Measurements from ENCODE around the gene TMEM131.

The TMEM131 gene

DNA sequence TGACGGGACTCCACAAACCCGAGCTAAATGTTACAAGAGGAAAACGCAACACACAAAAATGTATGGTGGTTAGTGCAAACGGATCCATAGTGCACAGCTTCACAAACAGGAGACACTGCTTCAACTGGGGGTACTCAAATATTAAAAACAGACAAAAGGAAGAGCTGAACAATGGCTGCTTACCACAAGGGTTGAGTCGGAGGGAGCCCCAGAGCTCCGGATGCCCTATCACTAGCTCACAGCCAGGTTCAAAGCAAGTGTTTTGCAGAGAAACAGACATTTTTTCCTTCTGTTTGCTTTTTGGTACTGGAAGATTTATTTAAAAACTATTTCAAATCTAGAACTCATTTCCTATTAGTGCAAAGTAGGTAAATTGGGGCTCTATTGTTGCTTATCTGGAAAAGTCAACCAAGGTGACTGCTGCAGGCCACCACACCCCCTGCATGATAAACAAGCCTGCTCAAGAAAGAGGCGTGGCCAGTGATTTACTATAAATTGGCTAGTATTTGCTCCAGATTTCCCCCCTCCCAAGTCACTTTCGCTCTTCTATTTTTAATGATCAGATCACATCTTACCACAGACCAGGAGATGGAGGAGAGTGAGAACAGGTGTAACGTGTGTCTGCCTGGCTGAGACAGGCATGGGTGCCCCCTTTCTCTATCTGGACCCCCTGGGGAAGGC lies 235.9 kb downstream of the TMEM131 start:
- Histone ChIP-seq H3K9ac (ENCODE audit: low read length) (no peak overlapping the region), H3K4me1 (ENCODE audit: control insufficient read depth, insufficient read depth, low read length) (peaks cover 14% of the 10 kb centered on the region)

DNA sequence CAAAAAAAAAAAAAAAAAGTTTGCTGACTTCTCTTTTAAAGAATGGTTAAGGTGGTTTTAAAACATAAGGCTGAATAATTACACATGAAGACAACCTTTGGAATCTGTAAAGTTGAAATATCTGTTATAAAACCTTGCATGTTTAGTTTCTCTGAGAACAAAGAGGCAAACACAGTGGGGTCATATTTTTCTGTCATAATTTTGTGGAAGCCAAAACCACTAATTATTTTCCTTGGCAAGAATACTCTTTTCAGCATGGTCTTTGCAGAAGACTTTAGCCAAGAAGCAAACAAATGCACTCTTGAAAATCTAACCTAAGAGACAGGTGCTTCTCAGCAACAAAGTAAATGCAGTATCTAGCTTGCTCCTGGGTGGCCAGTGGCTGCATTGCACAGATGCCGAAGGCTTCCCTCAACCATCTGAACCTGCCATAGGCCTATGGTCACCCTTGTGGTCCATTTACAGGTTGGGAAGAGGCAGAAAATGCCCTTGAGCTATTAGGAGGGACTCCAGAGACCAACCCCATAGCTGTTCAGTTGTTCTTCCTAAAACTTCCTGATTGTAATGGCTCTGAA lies 237.5 kb downstream of the TMEM131 start:
- Histone ChIP-seq H3K9ac (ENCODE audit: low read length) (no peak overlapping the region), H3K4me1 (ENCODE audit: control insufficient read depth, insufficient read depth, low read length) (peaks cover 9% of the 10 kb centered on the region), H3K4me3 (ENCODE audit: low read depth, low read length) (no peak overlapping the region), H3K36me3 (ENCODE audit: control insufficient read depth, insufficient read depth, low read length) (peaks cover 63% of the 10 kb centered on the region), H3K27me3 (ENCODE audit: control insufficient read depth, insufficient read depth, low read length) (no peaks in the 10 kb centered on the region), H3K27ac (ENCODE audit: low read depth, low read length) (no peak overlapping the region), H3K9me3 (ENCODE audit: control insufficient read depth, insufficient read depth, low read depth, low read length) (no peaks in the 10 kb centered on the region)

More for the DNA sequence above, 235.9 kb downstream of the TMEM131 start:
- Histone ChIP-seq H3K27ac (ENCODE audit: low read depth, low read length) (no peak overlapping the region), H3K27me3 (ENCODE audit: control insufficient read depth, insufficient read depth, low read length) (no peaks in the 10 kb centered on the region), H3K4me3 (ENCODE audit: low read depth, low read length) (no peak overlapping the region), H3K9me3 (ENCODE audit: control insufficient read depth, insufficient read depth, low read depth, low read length) (no peaks in the 10 kb centered on the region), H3K36me3 (ENCODE audit: control insufficient read depth, insufficient read depth, low read length) (peaks cover 77% of the 10 kb centered on the region)

DNA sequence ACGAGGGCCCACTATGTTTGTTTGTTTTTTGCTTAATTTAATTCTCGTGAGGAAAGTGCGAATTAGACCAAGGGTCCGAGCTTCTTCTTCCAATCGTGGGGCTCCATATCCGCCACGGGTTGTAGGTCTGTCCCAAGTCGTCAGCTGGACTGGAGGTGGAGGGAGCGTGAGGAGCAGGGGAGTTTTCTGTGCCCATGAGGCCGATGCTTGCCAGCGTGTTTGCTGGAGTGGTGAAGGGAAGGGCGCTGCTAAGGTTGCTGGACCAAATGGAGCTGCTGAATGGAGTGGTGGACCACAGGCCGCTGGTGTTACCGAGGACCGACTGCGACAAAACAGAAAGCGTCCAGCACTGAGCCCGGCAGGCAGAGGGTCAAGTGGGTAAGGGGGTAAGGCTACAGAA lies 238.7 kb downstream of the TMEM131 start:
- Histone ChIP-seq H3K9ac (ENCODE audit: low read length) (no peak overlapping the region), H3K27me3 (ENCODE audit: control insufficient read depth, insufficient read depth, low read length) (no peaks in the 10 kb centered on the region), H3K4me1 (ENCODE audit: control insufficient read depth, insufficient read depth, low read length) (peaks cover 8% of the 10 kb centered on the region), H3K9me3 (ENCODE audit: control insufficient read depth, insufficient read depth, low read depth, low read length) (no peaks in the 10 kb centered on the region), H3K4me3 (ENCODE audit: low read depth, low read length) (no peak overlapping the region), H3K36me3 (ENCODE audit: control insufficient read depth, insufficient read depth, low read length) (peaks cover 58% of the 10 kb centered on the region), H3K27ac (ENCODE audit: low read depth, low read length) (no peak overlapping the region)

DNA sequence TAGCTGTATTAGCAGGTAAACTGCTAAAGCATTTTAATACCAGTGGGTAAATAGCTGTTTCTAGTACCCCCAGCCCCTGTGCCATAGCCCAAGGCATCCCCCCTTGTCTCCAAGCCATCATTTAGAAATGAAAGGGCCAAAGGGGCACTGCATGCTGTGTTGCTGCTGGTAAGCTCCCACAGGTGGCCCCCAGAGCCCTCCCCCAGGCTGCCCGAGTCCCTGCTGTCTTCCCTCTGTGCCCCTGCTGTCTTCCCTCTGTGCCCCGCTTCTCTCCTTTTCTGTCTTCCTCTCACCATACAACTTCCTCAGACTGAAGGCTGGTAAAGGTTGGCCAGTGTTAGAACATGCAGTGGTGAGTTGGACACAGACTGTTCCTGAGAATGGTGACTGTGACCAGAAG lies 240.3 kb downstream of the TMEM131 start:
- H3K4me1 ChIP-seq (ENCODE audit: control insufficient read depth, insufficient read depth, low read length) = peaks cover 10% of the 10 kb centered on the region
- H3K27me3 ChIP-seq (ENCODE audit: control insufficient read depth, insufficient read depth, low read length) = no peaks in the 10 kb centered on the region
- no peaks in the 10 kb centered on the region for H3K9me3 ChIP-seq (ENCODE audit: control insufficient read depth, insufficient read depth, low read depth, low read length)
- no peak overlapping the region for H3K4me3 ChIP-seq (ENCODE audit: low read depth, low read length)
- no peak overlapping the region for H3K9ac ChIP-seq (ENCODE audit: low read length)
- H3K27ac ChIP-seq (ENCODE audit: low read depth, low read length) = no peak overlapping the region
- H3K36me3 ChIP-seq (ENCODE audit: control insufficient read depth, insufficient read depth, low read length) = peaks cover 43% of the 10 kb centered on the region

DNA sequence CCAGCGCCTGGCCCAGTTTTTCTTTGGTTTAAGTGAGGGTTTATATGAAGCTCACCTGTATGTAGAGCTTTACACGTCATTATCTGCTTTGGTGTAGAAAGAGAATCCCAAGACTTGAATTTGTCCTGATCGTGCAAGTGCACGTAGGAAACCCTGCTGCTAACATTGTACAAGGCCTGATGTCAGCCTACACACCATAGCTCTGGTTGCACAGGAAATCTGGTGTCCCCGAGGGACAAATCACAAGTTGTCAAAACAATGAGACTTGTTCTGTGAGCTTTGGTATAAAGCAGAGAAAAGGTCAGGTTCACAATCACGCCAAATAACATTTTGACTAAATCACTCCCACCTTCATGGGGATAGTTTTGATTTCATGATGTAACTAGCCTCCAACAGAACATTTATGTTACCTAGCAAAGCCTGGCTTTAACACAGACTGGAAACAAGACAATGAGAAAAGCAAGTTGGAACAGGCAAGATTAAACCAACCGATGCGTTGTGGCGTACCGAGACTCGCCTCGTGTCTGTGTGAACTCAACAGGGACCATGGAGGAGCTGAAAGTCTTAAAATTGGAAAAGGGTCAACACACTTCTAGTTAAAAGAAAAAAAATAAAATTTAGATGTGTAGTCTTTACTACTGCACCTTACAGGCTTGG lies 240.9 kb downstream of the TMEM131 start:
- no peaks in the 10 kb centered on the region for H3K9me3 ChIP-seq (ENCODE audit: control insufficient read depth, insufficient read depth, low read depth, low read length)
- H3K4me1 ChIP-seq (ENCODE audit: control insufficient read depth, insufficient read depth, low read length) = peaks cover 13% of the 10 kb centered on the region
- H3K27me3 ChIP-seq (ENCODE audit: control insufficient read depth, insufficient read depth, low read length) = no peaks in the 10 kb centered on the region
- no peak overlapping the region for H3K4me3 ChIP-seq (ENCODE audit: low read depth, low read length)
- H3K9ac ChIP-seq (ENCODE audit: low read length) = no peak overlapping the region
- peaks cover 38% of the 10 kb centered on the region for H3K36me3 ChIP-seq (ENCODE audit: control insufficient read depth, insufficient read depth, low read length)
- no peak overlapping the region for H3K27ac ChIP-seq (ENCODE audit: low read depth, low read length)

DNA sequence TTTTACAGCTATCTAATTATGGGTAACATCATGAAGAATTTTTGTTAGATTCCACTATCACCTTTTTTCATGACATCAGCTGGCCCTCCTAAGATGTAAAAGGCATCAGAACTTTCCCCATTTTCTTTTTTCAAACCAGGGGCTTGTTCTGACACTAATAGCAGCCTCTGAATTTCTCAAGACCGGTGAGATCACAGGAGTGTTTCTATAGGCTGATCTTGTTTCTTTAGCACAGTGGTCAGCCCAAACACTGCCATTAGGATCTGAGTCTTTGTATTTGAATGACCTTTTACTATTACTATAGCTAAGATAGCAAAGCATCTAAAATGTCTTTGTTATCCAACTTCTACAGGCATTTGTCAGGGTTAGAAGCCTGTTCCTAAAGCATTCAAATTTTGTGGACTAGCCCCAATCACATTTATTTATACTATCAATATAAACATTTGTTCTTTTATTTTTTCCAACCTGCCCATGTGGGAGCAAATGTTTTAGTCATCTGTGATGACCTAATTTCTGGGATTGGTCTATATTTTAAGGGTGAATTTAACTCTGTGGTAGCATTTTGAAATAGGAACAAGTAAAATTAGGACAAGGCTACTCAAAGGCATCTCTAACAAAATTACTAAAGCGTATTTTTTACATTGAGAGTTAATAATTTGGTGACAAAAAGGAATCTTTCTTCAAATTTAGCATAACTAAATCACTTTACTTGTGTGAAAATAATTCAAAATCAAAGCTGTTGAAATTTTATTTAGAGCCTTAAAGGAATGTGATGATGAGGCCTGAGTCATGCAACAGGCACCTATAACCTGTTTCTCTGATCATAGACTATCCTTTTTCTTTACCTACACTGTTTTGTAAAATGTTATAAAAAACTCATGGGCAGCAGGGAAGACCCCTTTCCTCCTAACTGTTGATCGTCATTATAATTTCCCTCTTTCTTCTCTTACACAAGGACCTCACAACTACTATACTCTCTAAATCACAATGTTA lies 243.1 kb downstream of the TMEM131 start:
- H3K9ac ChIP-seq (ENCODE audit: low read length) = no peak overlapping the region
- no peaks in the 10 kb centered on the region for H3K9me3 ChIP-seq (ENCODE audit: control insufficient read depth, insufficient read depth, low read depth, low read length)
- H3K4me3 ChIP-seq (ENCODE audit: low read depth, low read length) = no peak overlapping the region
- no peaks in the 10 kb centered on the region for H3K27me3 ChIP-seq (ENCODE audit: control insufficient read depth, insufficient read depth, low read length)
- H3K4me1 ChIP-seq (ENCODE audit: control insufficient read depth, insufficient read depth, low read length) = peaks cover 27% of the 10 kb centered on the region
- no peak overlapping the region for H3K27ac ChIP-seq (ENCODE audit: low read depth, low read length)
- peaks cover 21% of the 10 kb centered on the region for H3K36me3 ChIP-seq (ENCODE audit: control insufficient read depth, insufficient read depth, low read length)

DNA sequence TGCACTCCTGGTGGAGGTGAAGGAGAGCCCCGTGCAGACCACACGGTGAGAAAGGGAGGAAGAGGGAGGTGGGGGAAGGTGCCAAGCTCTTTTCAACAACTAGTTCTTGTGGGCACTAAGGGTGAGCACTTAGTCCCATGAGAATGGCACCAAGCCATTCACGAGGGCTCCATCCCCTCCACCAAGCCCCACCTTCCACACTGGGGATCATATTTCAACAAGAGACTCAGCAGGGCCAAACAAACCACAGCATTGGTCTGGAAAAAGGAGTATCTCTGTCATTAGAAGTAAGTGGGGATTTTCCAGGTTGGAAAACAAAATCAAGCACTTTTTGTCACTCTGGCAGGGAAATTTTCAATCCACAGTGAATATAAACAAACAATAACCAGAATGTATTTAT lies 244.0 kb downstream of the TMEM131 start:
- H3K4me1 ChIP-seq (ENCODE audit: control insufficient read depth, insufficient read depth, low read length) = peaks cover 27% of the 10 kb centered on the region
- no peak overlapping the region for H3K4me3 ChIP-seq (ENCODE audit: low read depth, low read length)
- no peaks in the 10 kb centered on the region for H3K9me3 ChIP-seq (ENCODE audit: control insufficient read depth, insufficient read depth, low read depth, low read length)
- peaks cover 12% of the 10 kb centered on the region for H3K36me3 ChIP-seq (ENCODE audit: control insufficient read depth, insufficient read depth, low read length)
- H3K27ac ChIP-seq (ENCODE audit: low read depth, low read length) = no peak overlapping the region
- H3K27me3 ChIP-seq (ENCODE audit: control insufficient read depth, insufficient read depth, low read length) = no peaks in the 10 kb centered on the region
- no peak overlapping the region for H3K9ac ChIP-seq (ENCODE audit: low read length)

DNA sequence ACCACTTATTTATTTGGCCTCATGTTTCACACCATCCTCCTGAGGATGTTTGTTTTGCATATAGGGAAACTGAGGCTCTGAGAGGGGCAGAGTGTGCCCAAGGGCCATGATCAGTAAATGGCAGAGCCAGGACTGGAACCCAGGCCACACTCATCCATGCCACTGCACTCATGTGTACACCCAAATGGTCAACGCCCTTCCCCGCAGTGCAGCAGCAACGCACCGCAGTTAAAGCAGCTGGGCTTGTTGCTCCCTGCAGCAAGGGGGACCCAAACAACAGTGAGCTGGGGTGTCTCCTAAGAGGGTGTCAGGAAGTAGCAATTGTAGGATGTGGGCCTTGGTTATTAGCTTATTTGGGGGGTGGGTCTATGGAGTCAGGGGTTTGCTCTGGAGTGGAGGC lies 245.7 kb downstream of the TMEM131 start:
- Histone ChIP-seq H3K27me3 (ENCODE audit: control insufficient read depth, insufficient read depth, low read length) (no peaks in the 10 kb centered on the region), H3K9ac (ENCODE audit: low read length) (no peak overlapping the region), H3K27ac (ENCODE audit: low read depth, low read length) (no peak overlapping the region), H3K4me1 (ENCODE audit: control insufficient read depth, insufficient read depth, low read length) (peaks cover 27% of the 10 kb centered on the region), H3K4me3 (ENCODE audit: low read depth, low read length) (no peak overlapping the region), H3K9me3 (ENCODE audit: control insufficient read depth, insufficient read depth, low read depth, low read length) (no peaks in the 10 kb centered on the region), H3K36me3 (ENCODE audit: control insufficient read depth, insufficient read depth, low read length) (no peaks in the 10 kb centered on the region)

DNA sequence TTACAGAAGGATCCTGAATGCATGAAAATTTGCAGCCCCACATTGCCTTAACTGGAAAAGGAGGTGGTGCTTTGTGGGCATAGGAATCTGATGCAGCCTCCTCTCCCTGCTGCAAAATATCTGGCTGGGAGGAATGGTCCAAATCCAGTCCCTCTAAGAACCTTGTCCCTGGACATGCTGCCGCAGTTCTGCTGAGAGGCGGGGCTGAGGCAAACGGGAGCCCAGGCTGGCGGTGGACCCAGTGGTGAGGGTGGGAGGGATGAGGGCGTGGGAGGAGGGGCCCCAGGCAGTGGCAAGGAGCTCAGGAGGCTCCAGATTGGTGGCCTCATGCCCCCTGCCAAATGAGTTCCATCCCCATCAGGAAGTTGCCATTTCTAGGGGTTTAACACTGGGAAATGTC lies 246.2 kb downstream of the TMEM131 start:
- H3K27me3 ChIP-seq (ENCODE audit: control insufficient read depth, insufficient read depth, low read length) = no peaks in the 10 kb centered on the region
- no peaks in the 10 kb centered on the region for H3K9me3 ChIP-seq (ENCODE audit: control insufficient read depth, insufficient read depth, low read depth, low read length)
- no peaks in the 10 kb centered on the region for H3K36me3 ChIP-seq (ENCODE audit: control insufficient read depth, insufficient read depth, low read length)
- no peak overlapping the region for H3K27ac ChIP-seq (ENCODE audit: low read depth, low read length)
- H3K9ac ChIP-seq (ENCODE audit: low read length) = no peak overlapping the region
- H3K4me3 ChIP-seq (ENCODE audit: low read depth, low read length) = no peak overlapping the region
- peaks cover 27% of the 10 kb centered on the region for H3K4me1 ChIP-seq (ENCODE audit: control insufficient read depth, insufficient read depth, low read length)

DNA sequence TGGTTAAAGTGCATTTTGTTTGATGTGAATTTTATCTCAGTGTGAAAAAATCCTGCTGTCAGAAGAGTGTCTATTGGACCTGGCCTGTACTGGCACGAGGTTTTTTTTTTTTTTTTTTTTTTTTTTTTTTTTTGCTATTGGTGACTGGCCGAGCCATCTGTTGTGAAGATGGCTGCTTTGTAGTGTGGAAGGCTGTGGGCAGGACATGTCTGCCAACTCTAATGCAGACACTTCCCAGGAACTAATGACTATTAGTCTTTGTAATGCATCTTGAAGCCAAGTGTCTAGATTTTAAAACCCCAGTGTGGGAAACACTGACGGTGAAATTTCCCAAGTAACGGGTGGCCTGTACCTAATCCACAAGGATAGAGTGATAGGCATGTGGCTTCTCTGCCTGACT lies 248.0 kb downstream of the TMEM131 start:
- no peak overlapping the region for H3K9ac ChIP-seq (ENCODE audit: low read length)
- H3K27me3 ChIP-seq (ENCODE audit: control insufficient read depth, insufficient read depth, low read length) = no peaks in the 10 kb centered on the region
- no peak overlapping the region for H3K27ac ChIP-seq (ENCODE audit: low read depth, low read length)
- no peaks in the 10 kb centered on the region for H3K9me3 ChIP-seq (ENCODE audit: control insufficient read depth, insufficient read depth, low read depth, low read length)
- H3K36me3 ChIP-seq (ENCODE audit: control insufficient read depth, insufficient read depth, low read length) = no peaks in the 10 kb centered on the region
- no peak overlapping the region for H3K4me3 ChIP-seq (ENCODE audit: low read depth, low read length)
- peaks cover 27% of the 10 kb centered on the region for H3K4me1 ChIP-seq (ENCODE audit: control insufficient read depth, insufficient read depth, low read length)

Measured in HUES6 (cell line).